Vagina (tissue), 2 donors: ENCODE results near the gene FER1L5. TPM values are rescaled to one million over a fixed set of nuclear protein-coding genes. Genes with fewer than 3 reads are reported as not detected.

ENCODE experiments used
- DNase-seq, 2 donors: peaks; one replicate each; pipeline ENCODE4 v3.0.0-alpha.2; 2017; ENCODE audit errors: extremely low spot score in 2 of 2
- H3K27ac ChIP-seq: fragments of 200-600 bp; sonication (generic); one replicate; pipeline ENCODE4 v1.5.1; 2019
- H3K27me3 ChIP-seq: fragments of 200-600 bp; sonication (generic); one replicate; pipeline ENCODE4 v1.5.1; 2019
- H3K36me3 ChIP-seq, 2 donors: fragments of 200-600 bp; sonication (generic); one replicate each; pipeline ENCODE4 v1.5.1; 2017 to 2019
- H3K4me1 ChIP-seq: fragments of 200-600 bp; sonication (generic); one replicate; pipeline ENCODE4 v1.5.1; 2019
- H3K4me3 ChIP-seq, 2 donors: fragments of 200-600 bp; sonication (generic); 1 replicate in 1 of 2; 2 replicates in 1 of 2; pipeline ENCODE4 v1.5.1; 2016 to 2019
- H3K9me3 ChIP-seq: fragments of 200-600 bp; sonication (generic); one replicate; pipeline ENCODE4 v1.5.1; 2019
- CTCF ChIP-seq, 3 experiments: fragments of 450-650 bp in 2 of 3; fragments of 200-600 bp in 1 of 3; sonication (generic) in 1 of 3; IDR thresholded peaks; one replicate each; pipeline ENCODE4 v1.5.1; 2017 to 2019; ENCODE audit warnings: antibody characterized with exemption in 3 of 3, mild to moderate bottlenecking in 2 of 3, moderate library complexity in 2 of 3
- POLR2A ChIP-seq, 2 donors: fragments of 450-650 bp; IDR thresholded peaks; one replicate each; pipeline ENCODE4 v1.6.1; 2017; ENCODE audit warnings: antibody characterized with exemption in 2 of 2, mild to moderate bottlenecking in 2 of 2, moderate library complexity in 2 of 2
- POLR2AphosphoS5 ChIP-seq, 2 donors: sonication (generic); formaldehyde crosslinking; IDR thresholded peaks; one replicate each; pipeline ENCODE4 v1.9.0; 2017; ENCODE audit warnings: antibody characterized with exemption in 2 of 2, mild to moderate bottlenecking in 2 of 2, low read depth in 1 of 2; ENCODE audit not compliant: insufficient read depth in 1 of 2
- intact Hi-C: fragments of 100-400 bp; cut with DNase I; formaldehyde crosslinking; loops from one replicate; pipeline ENCODE4 v1.15.1; 2023
- total RNA-seq: library from RNA; depleted of rRNA; stranded (reverse); fragments of >200 nt; gene quantifications from one replicate; pipeline ENCODE4 v1.2.3, GENCODE V29; 2016

FER1L5 gene
- total RNA-seq, 1 donor from 2014 or later: 0.74 TPM

GRCh38 chr2:96683972-96684820 is 41.6 kb downstream of the FER1L5 start:
- DNase-seq: no peak
- Histone ChIP-seq H3K9me3 (no peaks in the 10 kb centered on the region), H3K36me3 (no peaks in the 10 kb centered on the region), H3K4me1 (peaks cover 7% of the 10 kb centered on the region), H3K27ac (no peak overlapping the region), H3K4me3 (no peak overlapping the region), H3K27me3 (no peaks in the 10 kb centered on the region)
- TF ChIP-seq POLR2A (IDR thresholded peaks at IDR 0.05) (no peak), POLR2AphosphoS5 (IDR thresholded peaks at IDR 0.05; ENCODE audit: insufficient read depth in 1 of 2, low read depth in 1 of 2) (no peak), CTCF (IDR thresholded peaks at IDR 0.05) (no peak)
- intact Hi-C loops: no loop called here

GRCh38 chr2:96684883-96685576 is 42.5 kb downstream of the FER1L5 start:
- Histone ChIP-seq H3K4me1 (peaks cover 7% of the 10 kb centered on the region), H3K27me3 (no peaks in the 10 kb centered on the region), H3K9me3 (no peaks in the 10 kb centered on the region), H3K4me3 (no peak overlapping the region), H3K36me3 (no peaks in the 10 kb centered on the region), H3K27ac (no peak overlapping the region)
- no peak for TF ChIP-seq POLR2A (IDR thresholded peaks at IDR 0.05)
- no peak for TF ChIP-seq CTCF (IDR thresholded peaks at IDR 0.05)
- TF ChIP-seq POLR2AphosphoS5 (IDR thresholded peaks at IDR 0.05; ENCODE audit: insufficient read depth in 1 of 2, low read depth in 1 of 2): no peak
- DNase-seq: no peak
- intact Hi-C loops: no loop called here

GRCh38 chr2:96685577-96686459 is 43.3 kb downstream of the FER1L5 start:
- Histone ChIP-seq H3K27ac (no peak overlapping the region), H3K9me3 (no peaks in the 10 kb centered on the region), H3K27me3 (no peaks in the 10 kb centered on the region), H3K4me1 (peaks cover 7% of the 10 kb centered on the region), H3K4me3 (no peak overlapping the region), H3K36me3 (no peaks in the 10 kb centered on the region)
- TF ChIP-seq CTCF (IDR thresholded peaks at IDR 0.05) (no peak), POLR2AphosphoS5 (IDR thresholded peaks at IDR 0.05; ENCODE audit: insufficient read depth in 1 of 2, low read depth in 1 of 2) (no peak), POLR2A (IDR thresholded peaks at IDR 0.05) (no peak)
- intact Hi-C loops: no loop called here
- no peak for DNase-seq

GRCh38 chr2:96687266-96687665 is 44.7 kb downstream of the FER1L5 start:
- no peak overlapping the region for H3K4me3 ChIP-seq
- DNase-seq: no peak
- H3K9me3 ChIP-seq: no peaks in the 10 kb centered on the region
- no peak overlapping the region for H3K27ac ChIP-seq
- H3K36me3 ChIP-seq: no peaks in the 10 kb centered on the region
- TF ChIP-seq POLR2A (IDR thresholded peaks at IDR 0.05) (no peak), POLR2AphosphoS5 (IDR thresholded peaks at IDR 0.05; ENCODE audit: insufficient read depth in 1 of 2, low read depth in 1 of 2) (no peak), CTCF (IDR thresholded peaks at IDR 0.05) (no peak)
- peaks cover 7% of the 10 kb centered on the region for H3K4me1 ChIP-seq
- intact Hi-C loops: no loop called here
- H3K27me3 ChIP-seq: no peaks in the 10 kb centered on the region
